ENCODE results near the gene CALN1.

- TF ChIP-seq, protein P1, sequence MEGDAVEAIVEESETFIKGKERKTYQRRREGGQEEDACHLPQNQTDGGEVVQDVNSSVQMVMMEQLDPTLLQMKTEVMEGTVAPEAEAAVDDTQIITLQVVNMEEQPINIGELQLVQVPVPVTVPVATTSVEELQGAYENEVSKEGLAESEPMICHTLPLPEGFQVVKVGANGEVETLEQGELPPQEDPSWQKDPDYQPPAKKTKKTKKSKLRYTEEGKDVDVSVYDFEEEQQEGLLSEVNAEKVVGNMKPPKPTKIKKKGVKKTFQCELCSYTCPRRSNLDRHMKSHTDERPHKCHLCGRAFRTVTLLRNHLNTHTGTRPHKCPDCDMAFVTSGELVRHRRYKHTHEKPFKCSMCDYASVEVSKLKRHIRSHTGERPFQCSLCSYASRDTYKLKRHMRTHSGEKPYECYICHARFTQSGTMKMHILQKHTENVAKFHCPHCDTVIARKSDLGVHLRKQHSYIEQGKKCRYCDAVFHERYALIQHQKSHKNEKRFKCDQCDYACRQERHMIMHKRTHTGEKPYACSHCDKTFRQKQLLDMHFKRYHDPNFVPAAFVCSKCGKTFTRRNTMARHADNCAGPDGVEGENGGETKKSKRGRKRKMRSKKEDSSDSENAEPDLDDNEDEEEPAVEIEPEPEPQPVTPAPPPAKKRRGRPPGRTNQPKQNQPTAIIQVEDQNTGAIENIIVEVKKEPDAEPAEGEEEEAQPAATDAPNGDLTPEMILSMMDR (IDR thresholded peaks at IDR 0.05): no peak
- no peak for TF ChIP-seq POLR2A (IDR thresholded peaks at IDR 0.05)
Observed at GRCh38 chr7:71987200-71987767, 424.9 kb downstream of the CALN1 start.
